SIG-M5 (cell line): ENCODE results near the gene SH3BGRL3.
"Not testable (repeated sequence)": the region's sequence is repeated elsewhere in the genome, so short reads cannot be mapped to it uniquely, and the experiment has no call there.

Experiments used
- DNase-seq: peaks from one replicate; lab custom pipeline; 2025; lab: John Stamatoyannopoulos, UW

Gene SH3BGRL3

GRCh38 chr1:26290882-26291261 is 11.0 kb downstream of the SH3BGRL3 start:
- no peak for DNase-seq

- no peak for DNase-seq
These were observed 11.5 kb downstream of the SH3BGRL3 start for GRCh38 chr1:26291433-26291832.

- DNase-seq: no peak
These were observed 12.1 kb downstream of the SH3BGRL3 start for GRCh38 chr1:26291939-26292338.

- DNase-seq: not testable (repeated sequence)
These were observed 12.8 kb downstream of the SH3BGRL3 start for GRCh38 chr1:26292735-26293134.

GRCh38 chr1:26293911-26294463 is 14.1 kb downstream of the SH3BGRL3 start:
- DNase-seq: no peak

- DNase-seq: no peak
These were observed 15.6 kb downstream of the SH3BGRL3 start for GRCh38 chr1:26295194-26296138.

GRCh38 chr1:26296340-26297056 is 16.6 kb downstream of the SH3BGRL3 start:
- no peak for DNase-seq

- DNase-seq: no peak
These were observed 17.3 kb downstream of the SH3BGRL3 start for GRCh38 chr1:26297057-26297790.

GRCh38 chr1:26297791-26298124 is 17.9 kb downstream of the SH3BGRL3 start:
- DNase-seq: no peak

- no peak for DNase-seq
These were observed 20.8 kb downstream of the SH3BGRL3 start for GRCh38 chr1:26300578-26301275.

GRCh38 chr1:26302733-26303405 is 23.0 kb downstream of the SH3BGRL3 start:
- DNase-seq: no peak

- no peak for DNase-seq
These were observed 25.9 kb downstream of the SH3BGRL3 start for GRCh38 chr1:26305667-26306289.

GRCh38 chr1:26306290-26307229 is 26.7 kb downstream of the SH3BGRL3 start, which contains the start of gene UBXN11:
UBXN11 (minus strand) TSS chr1:26306636; CDS start chr1:26302883, 3,753 bp downstream.
- peak; percentile 83 for DNase-seq

- no peak for DNase-seq
These were observed 27.5 kb downstream of the SH3BGRL3 start for GRCh38 chr1:26307363-26307781.

- DNase-seq: not testable (repeated sequence)
These were observed 28.3 kb downstream of the SH3BGRL3 start for GRCh38 chr1:26307966-26308899.

GRCh38 chr1:26314501-26314900 is 34.6 kb downstream of the SH3BGRL3 start:
- DNase-seq: no peak

- no peak for DNase-seq
These were observed 36.3 kb downstream of the SH3BGRL3 start for GRCh38 chr1:26315874-26316850.
